GM21390 (cell line): ENCODE measurements around the gene MRPL51.
"Not testable (repeated sequence)": the region's sequence is repeated elsewhere in the genome, so short reads cannot be mapped to it uniquely, and the experiment has no call there.

Experiments used
- ATAC-seq: cut with Tn5 transposase; IDR thresholded peaks from one replicate; pipeline ENCODE4 v1.9.1; 2021; ENCODE audit not compliant: unreplicated experiment

Gene MRPL51

GRCh38 chr12:6532051-6532926, 39.2 kb upstream of the MRPL51 start:
- ATAC-seq: no peak

GRCh38 chr12:6530576-6531260, 37.7 kb upstream of the MRPL51 start:
- no peak for ATAC-seq

- ATAC-seq: no peak
Observed at GRCh38 chr12:6529291-6529737, 36.3 kb upstream of the MRPL51 start.

- no peak for ATAC-seq
Observed at GRCh38 chr12:6528539-6529235, 35.6 kb upstream of the MRPL51 start.

GRCh38 chr12:6527711-6528110, 34.6 kb upstream of the MRPL51 start:
- ATAC-seq: no peak

GRCh38 chr12:6526766-6527525, 33.9 kb upstream of the MRPL51 start:
- ATAC-seq: no peak

- no peak for ATAC-seq
Observed at GRCh38 chr12:6526201-6526600, 33.1 kb upstream of the MRPL51 start.

- no peak for ATAC-seq
Observed at GRCh38 chr12:6524648-6525047, 31.6 kb upstream of the MRPL51 start.

- no peak for ATAC-seq
Observed at GRCh38 chr12:6523708-6524107, 30.6 kb upstream of the MRPL51 start.

GRCh38 chr12:6522193-6522592, 29.1 kb upstream of the MRPL51 start:
- no peak for ATAC-seq

GRCh38 chr12:6520186-6520585, 27.1 kb upstream of the MRPL51 start:
- ATAC-seq: no peak

- ATAC-seq: no peak
Observed at GRCh38 chr12:6508087-6508486, 15.0 kb upstream of the MRPL51 start.

- no peak for ATAC-seq
Observed at GRCh38 chr12:6507102-6507998, 14.3 kb upstream of the MRPL51 start.

GRCh38 chr12:6500466-6500865, 7.4 kb upstream of the MRPL51 start:
- ATAC-seq: no peak

- not testable (repeated sequence) for ATAC-seq
Observed at GRCh38 chr12:6497291-6497690, 4.2 kb upstream of the MRPL51 start.

GRCh38 chr12:6494968-6495367, 1.9 kb upstream of the MRPL51 start:
- no peak for ATAC-seq

- peak; percentile 21 for ATAC-seq
Observed at GRCh38 chr12:6494258-6494743, 1.2 kb upstream of the MRPL51 start.

GRCh38 chr12:6493497-6494257, 615 bp upstream of the MRPL51 start, which contains the start of gene NCAPD2:
Gene NCAPD2 (plus strand): TSS chr12:6494102. CDS start chr12:6495099, 997 bp downstream.
- ATAC-seq: peak; percentile 78

GRCh38 chr12:6490673-6491072, 2.4 kb downstream of the MRPL51 start:
- ATAC-seq: not testable (repeated sequence)
